Vagina (tissue), 2 donors: ENCODE results near the gene CYSRT1.

Source experiments
- POLR2A ChIP-seq, 2 donors: fragments of 450-650 bp; IDR thresholded peaks; one replicate each; pipeline ENCODE4 v1.6.1; 2017; ENCODE audit warnings: antibody characterized with exemption in 2 of 2, mild to moderate bottlenecking in 2 of 2, moderate library complexity in 2 of 2
- POLR2AphosphoS5 ChIP-seq, 2 donors: sonication (generic); formaldehyde crosslinking; IDR thresholded peaks; one replicate each; pipeline ENCODE4 v1.9.0; 2017; ENCODE audit warnings: antibody characterized with exemption in 2 of 2, mild to moderate bottlenecking in 2 of 2, low read depth in 1 of 2; ENCODE audit not compliant: insufficient read depth in 1 of 2
- TF ChIP-seq, protein P1 (sequence below), 3 experiments: fragments of 450-650 bp in 2 of 3; fragments of 200-600 bp in 1 of 3; sonication (generic) in 1 of 3; IDR thresholded peaks; one replicate each; pipeline ENCODE4 v1.5.1; 2017 to 2019; ENCODE audit warnings: antibody characterized with exemption in 3 of 3, mild to moderate bottlenecking in 2 of 3, moderate library complexity in 2 of 3

GRCh38 chr9:137221506-137222111, 3.4 kb upstream of the CYSRT1 start:
- TF ChIP-seq POLR2AphosphoS5 (IDR thresholded peaks at IDR 0.05; ENCODE audit: insufficient read depth in 1 of 2, low read depth in 1 of 2) (no peak), POLR2A (IDR thresholded peaks at IDR 0.05) (no peak)
- TF ChIP-seq, protein P1, sequence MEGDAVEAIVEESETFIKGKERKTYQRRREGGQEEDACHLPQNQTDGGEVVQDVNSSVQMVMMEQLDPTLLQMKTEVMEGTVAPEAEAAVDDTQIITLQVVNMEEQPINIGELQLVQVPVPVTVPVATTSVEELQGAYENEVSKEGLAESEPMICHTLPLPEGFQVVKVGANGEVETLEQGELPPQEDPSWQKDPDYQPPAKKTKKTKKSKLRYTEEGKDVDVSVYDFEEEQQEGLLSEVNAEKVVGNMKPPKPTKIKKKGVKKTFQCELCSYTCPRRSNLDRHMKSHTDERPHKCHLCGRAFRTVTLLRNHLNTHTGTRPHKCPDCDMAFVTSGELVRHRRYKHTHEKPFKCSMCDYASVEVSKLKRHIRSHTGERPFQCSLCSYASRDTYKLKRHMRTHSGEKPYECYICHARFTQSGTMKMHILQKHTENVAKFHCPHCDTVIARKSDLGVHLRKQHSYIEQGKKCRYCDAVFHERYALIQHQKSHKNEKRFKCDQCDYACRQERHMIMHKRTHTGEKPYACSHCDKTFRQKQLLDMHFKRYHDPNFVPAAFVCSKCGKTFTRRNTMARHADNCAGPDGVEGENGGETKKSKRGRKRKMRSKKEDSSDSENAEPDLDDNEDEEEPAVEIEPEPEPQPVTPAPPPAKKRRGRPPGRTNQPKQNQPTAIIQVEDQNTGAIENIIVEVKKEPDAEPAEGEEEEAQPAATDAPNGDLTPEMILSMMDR (IDR thresholded peaks at IDR 0.05), result no peak
